GM12878 (cell line): ENCODE measurements around the gene INTS13. TPM values are rescaled to one million over a fixed set of nuclear protein-coding genes. Genes with fewer than 3 reads are reported as not detected.
"Not testable (repeated sequence)": the region's sequence is repeated elsewhere in the genome, so short reads cannot be mapped to it uniquely, and the experiment has no call there.

Source experiments
- ATAC-seq: fragments of 200-7000 bp; cut with Tn5 transposase; 3 replicates; pipeline ENCODE4 v1.9.1; 2020; ENCODE audit warnings: mild to moderate bottlenecking, moderate library complexity
- BruUV-seq: library from RNA; stranded (reverse); fragments of 400-500 nt; replicated peaks from 2 replicates; lab custom pipeline; 2021; lab: Mats Ljungman, UMichigan
- CTCF ChIA-PET: fragments of 300-600 bp; sonication (Branson Sonifier 250); formaldehyde crosslinking; extraction: SDS; loops from one replicate; lab custom pipeline; 2021; ENCODE audit warnings: inconsistent platforms; lab: Yijun Ruan, JAX
- POLR2A ChIA-PET: fragments of 350-600 bp; formaldehyde crosslinking; extraction: SDS; loops from one replicate; lab custom pipeline; 2021; ENCODE audit warnings: inconsistent platforms; lab: Charles Lee
- RAD21 ChIA-PET: fragments of 300-600 bp; sonication (Branson Sonifier 250); formaldehyde crosslinking; loops from one replicate; lab custom pipeline; 2023; ENCODE audit warnings: antibody characterized with exemption; ENCODE audit not compliant: unreplicated experiment; lab: Charles Lee
- SMC1A ChIA-PET: fragments of 300-600 bp; sonication (Branson Sonifier 250); formaldehyde crosslinking; loops from one replicate; lab custom pipeline; 2023; ENCODE audit not compliant: unreplicated experiment, uncharacterized antibody; lab: Charles Lee
- DNase-seq: peaks from one replicate; pipeline ENCODE4 v3.0.0-alpha.2; 2011; ENCODE audit warnings: low read depth, low spot score
- FAIRE-seq: peaks from 3 replicates; lab custom pipeline; 2011; peaks lifted over from hg19 to GRCh38; lab: Jason Lieb, UNC
- H2AFZ ChIP-seq: 2 replicates; pipeline ENCODE4 v1.6.0; 2011; ENCODE audit warnings: low read depth, low read length, control low read depth; ENCODE audit not compliant: control insufficient read depth
- H3K27ac ChIP-seq: 2 replicates; pipeline ENCODE4 v1.5.1; 2011; ENCODE audit warnings: control low read depth; ENCODE audit not compliant: control insufficient read depth, insufficient read depth
- H3K27me3 ChIP-seq, 2 experiments: replicated peaks in 1 of 2; 2 replicates each; pipeline versions ENCODE4 v1.6.0 to v1.6.1; 2011; ENCODE audit warnings: low read length in 1 of 2; ENCODE audit not compliant: control insufficient read depth in 2 of 2, insufficient read depth in 2 of 2
- H3K36me3 ChIP-seq, 2 experiments: 2 replicates each; pipeline ENCODE4 v1.5.1; 2011; ENCODE audit warnings: low read length in 1 of 2; ENCODE audit not compliant: control insufficient read depth in 2 of 2, insufficient read depth in 2 of 2
- H3K4me1 ChIP-seq: 2 replicates; pipeline ENCODE4 v1.6.1; 2011; ENCODE audit warnings: mild to moderate bottlenecking, low read length, moderate library complexity, mixed read lengths; ENCODE audit not compliant: control insufficient read depth, insufficient read depth
- H3K4me2 ChIP-seq: 2 replicates; pipeline ENCODE4 v1.6.0; 2011; ENCODE audit warnings: control low read depth; ENCODE audit not compliant: control insufficient read depth, insufficient read depth
- H3K4me3 ChIP-seq: fragments of 200-600 bp; sonication (generic); 2 replicates; pipeline ENCODE4 v1.5.1; 2016
- H3K79me2 ChIP-seq: 2 replicates; pipeline ENCODE4 v1.6.0; 2011; ENCODE audit warnings: low read length; ENCODE audit not compliant: control insufficient read depth, insufficient read depth
- H3K9ac ChIP-seq: 2 replicates; pipeline ENCODE4 v1.8.0; 2011; ENCODE audit warnings: low read length, control low read depth, mixed read lengths; ENCODE audit not compliant: control insufficient read depth, insufficient read depth
- H3K9me3 ChIP-seq: replicated peaks from 3 replicates; pipeline ENCODE4 v1.5.1; 2011; ENCODE audit warnings: mild to moderate bottlenecking, low read length; ENCODE audit not compliant: control insufficient read depth, insufficient read depth
- H4K20me1 ChIP-seq: 2 replicates; pipeline ENCODE4 v1.6.0; 2011; ENCODE audit not compliant: control insufficient read depth, insufficient read depth
- CHD2 ChIP-seq: IDR thresholded peaks from 2 replicates; pipeline ENCODE4 v1.6.1; 2011; ENCODE audit warnings: low read depth, low read length, improper control_type of control experiment, borderline replicate concordance
- EGR1 ChIP-seq, 2 experiments: IDR thresholded peaks; 1 replicate in 1 of 2; 2 replicates in 1 of 2; pipeline ENCODE4 v1.6.1; 2011 to 2012; ENCODE audit warnings: low read depth in 2 of 2, low read length in 2 of 2, borderline replicate concordance in 1 of 2, mild to moderate bottlenecking in 1 of 2, moderate library complexity in 1 of 2
- WGBS: methylation state at CpG from one replicate; pipeline ENCODE4 v1.1.6; 2016; ENCODE audit warnings: low lambda C conversion rate; ENCODE audit not compliant: insufficient replicate concordance, insufficient coverage; ENCODE audit errors: missing lambda C conversion rate; 5-methylcytosine and 5-hydroxymethylcytosine counted together
- in situ Hi-C: fragments of 300-500 bp; cut with MboI; formaldehyde crosslinking; loops from 9 replicates; pipeline ENCODE4 v1.14.3; 2018; ENCODE audit warnings: mixed read lengths
- intact Hi-C: fragments of 100-400 bp; cut with micrococcal nuclease; formaldehyde crosslinking; loops from one replicate; pipeline ENCODE4 v1.14.2; 2022; ENCODE audit not compliant: unreplicated experiment
- polyA plus RNA-seq, 11 experiments: library from polyadenylated mRNA; depleted of rRNA in 4 of 11; unstranded in 6 of 11; stranded (reverse) in 5 of 11; fragments of >200 nt; fragmentation: Nextera tagmentation in 4 of 11; fragmentation: Illumina TruSeq in 1 of 11; extraction: Ambion mirVana in 4 of 11; extraction: Trizol in 1 of 11; gene quantifications; 1 replicate in 1 of 11; 2 replicates in 10 of 11; pipeline versions ENCODE4 v1.2.1 to v1.2.3, GENCODE V29; 2011 to 2016; ENCODE audit warnings: inconsistent platforms in 2 of 11, missing spikeins in 2 of 11, low read depth in 1 of 11
- total RNA-seq, 4 experiments: library from RNA; depleted of rRNA in 3 of 4; stranded (reverse); fragments of >200 nt in 3 of 4; fragmentation: Illumina TruSeq in 1 of 4; extraction: Trizol in 1 of 4; gene quantifications; 2 replicates each; pipeline versions ENCODE4 v1.2.1 to v1.2.3, GENCODE V29; 2013 to 2021

INTS13 gene
- total and polyA plus RNA-seq, 10 of the 15 experiments (the other 5 are each of a cell fraction or from before 2014, with no cell fraction given): 33.4 to 72.0 (median 59.9) TPM

DNA sequence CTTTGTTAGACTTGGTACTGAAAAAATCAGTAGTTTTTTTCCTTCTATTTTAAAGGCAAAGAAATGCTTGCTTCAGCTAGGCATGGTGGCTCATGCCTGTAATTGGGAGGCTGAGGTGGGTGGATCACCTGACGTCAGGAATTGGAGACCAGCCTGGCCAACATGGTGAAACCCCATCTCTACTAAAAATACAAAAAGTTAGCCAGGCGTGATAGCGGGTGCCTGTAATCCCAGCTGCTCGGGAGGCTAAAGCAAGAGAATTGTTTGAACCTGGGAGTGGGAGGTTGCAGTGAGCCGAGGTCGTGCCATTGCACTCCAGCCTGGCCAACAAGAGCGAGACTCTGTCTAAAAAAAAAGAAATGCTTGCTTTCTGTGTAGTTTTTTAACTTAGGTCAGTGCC, 23.6 kb upstream of the INTS13 start:
- H3K9ac ChIP-seq, H3K4me3 ChIP-seq, DNase-seq, H2AFZ ChIP-seq, H3K79me2 ChIP-seq, SMC1A ChIA-PET, H4K20me1 ChIP-seq, H3K4me1 ChIP-seq, intact Hi-C loops, in situ Hi-C loops, H3K9me3 ChIP-seq, FAIRE-seq, RAD21 ChIA-PET, ATAC-seq, H3K4me2 ChIP-seq, H3K27me3 ChIP-seq, H3K27ac ChIP-seq, BruUV-seq: not testable (repeated sequence)
- peaks cover 3 to 21% of the 10 kb centered on the region in 2 experiments; a peak in 2 of 4 replicates for H3K36me3 ChIP-seq
- 86% methylated on average over 7 of the region's 7 CpGs for WGBS
- CTCF ChIA-PET: interaction anchor here (0.7 to 0.9 kb wide), 2 partner anchors 54 to 473 kb away, joined by 3 read pairs; no protein-coding TSS in a partner anchor
- POLR2A ChIA-PET: interaction anchor here (1.3 kb wide), 1 partner anchor 10 kb away, joined by 3 read pairs; no protein-coding TSS in a partner anchor

DNA sequence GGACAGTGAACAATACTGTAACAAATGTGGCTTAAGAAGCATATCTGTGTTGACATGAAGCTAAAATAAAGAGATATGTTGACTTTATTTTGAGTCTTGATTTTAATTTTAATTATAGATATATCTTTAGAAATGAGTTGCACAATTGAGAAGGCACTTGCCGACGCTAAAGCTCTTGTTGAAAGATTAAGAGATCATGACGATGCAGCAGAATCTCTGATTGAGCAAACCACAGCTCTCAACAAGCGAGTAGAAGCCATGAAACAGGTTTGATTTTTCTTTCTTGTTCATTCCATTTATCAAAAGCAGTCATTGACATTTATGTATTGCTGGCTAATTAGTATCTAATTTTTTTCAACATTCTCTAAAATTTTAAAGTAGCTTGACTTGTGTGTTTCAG, 16.2 kb upstream of the INTS13 start:
- H3K9ac ChIP-seq: no peak overlapping the region
- peaks cover 32% of the 10 kb centered on the region for H3K79me2 ChIP-seq
- intact Hi-C loops (no loop called here), in situ Hi-C loops (no loop called here)
- no peak for DNase-seq
- ChIA-PET SMC1A (interaction anchor here (1.2 to 5.5 kb wide), 3 partner anchors 12 to 28 kb away, joined by 4 to 28 read pairs (median 9); no protein-coding TSS in a partner anchor), POLR2A (no interaction called here), RAD21 (interaction anchor here (1.3 kb wide), 1 partner anchor 10 kb away, joined by 3 read pairs; no protein-coding TSS in a partner anchor), CTCF (interaction anchor here (0.9 kb wide), 1 partner anchor 56 kb away, joined by 4 read pairs; no protein-coding TSS in a partner anchor)
- H3K4me1 ChIP-seq: no peaks in the 10 kb centered on the region
- H3K9me3 ChIP-seq: peaks cover 4% of the 10 kb centered on the region; the same call in 2 of the 3 replicates
- H3K4me2 ChIP-seq: no peak overlapping the region
- FAIRE-seq: no peak
- WGBS: 67% methylated on average over 4 of the region's 4 CpGs
- H4K20me1 ChIP-seq: no peaks in the 10 kb centered on the region
- no peak; the same call in 2 of the 3 replicates for ATAC-seq
- BruUV-seq: no TSS peak
- H3K27me3 ChIP-seq: no peaks in the 10 kb centered on the region
- no peak for TF ChIP-seq EGR1 (IDR thresholded peaks at IDR 0.05; ENCODE audit: borderline replicate concordance in 1 of 2, low read depth in 2 of 2, low read length in 2 of 2)
- TF ChIP-seq CHD2: no peak
- H3K36me3 ChIP-seq: peaks cover 3 to 18% of the 10 kb centered on the region in 2 experiments; a peak in 2 of 4 replicates
- H3K4me3 ChIP-seq: no peak overlapping the region
- no peak overlapping the region for H2AFZ ChIP-seq
- H3K27ac ChIP-seq: no peak overlapping the region
